Measurements from ENCODE around the gene STK40. TPM values are rescaled to one million over a fixed set of nuclear protein-coding genes. Genes with fewer than 3 reads are reported as not detected.

Gene STK40
- total and polyA plus RNA-seq, 9 of the 15 experiments (the other 6 are each of a cell fraction or from before 2014, with no cell fraction given), result 0.69 to 94.3 (median 39.1) TPM

GRCh38 chr1:36323636-36324352 lies 61.9 kb downstream of the STK40 start, which contains the start of gene EVA1B (continued):
- TF ChIP-seq REST (IDR thresholded peaks at IDR 0.05; ENCODE audit: borderline replicate concordance), result no peak
- TF ChIP-seq REST (CRISPR knock-in tag; IDR thresholded peaks at IDR 0.05; ENCODE audit: low read depth), result 0 out of 2 replicates have a peak, but pooled peaks have one; percentile 37
- TF ChIP-seq SRSF9 (IDR thresholded peaks at IDR 0.05; ENCODE audit: borderline replicate concordance, low read depth, low read length), result no peak
- TF ChIP-seq CCNT2 (IDR thresholded peaks at IDR 0.05; ENCODE audit: borderline replicate concordance, extremely low read depth, insufficient read length, low read depth, low read length), result peak; percentile 20
- 0 out of 2 replicates have a peak, but pooled peaks have one; percentile 3 for TF ChIP-seq ARID1B (IDR thresholded peaks at IDR 0.05)
- TF ChIP-seq ZFP1 (CRISPR knock-in tag; IDR thresholded peaks at IDR 0.05), result no peak
- TF ChIP-seq ZEB2 (IDR thresholded peaks at IDR 0.05), result no peak
- peak; percentile 41 to 76; a peak in 3 of 4 replicates for TF ChIP-seq MAZ (CRISPR knock-in tag; conservative IDR thresholded peaks at IDR 0.05 in 1 of 2, IDR thresholded peaks at IDR 0.05 in 1 of 2)
- TF ChIP-seq KLF16 (IDR thresholded peaks at IDR 0.05), result no peak
- TF ChIP-seq PTTG1 (tag; IDR thresholded peaks at IDR 0.05; ENCODE audit: low read depth), result no peak
- TF ChIP-seq HDAC8 (tag; IDR thresholded peaks at IDR 0.05), result no peak
- peak in 1 of 2 experiments; percentile 38; a peak in 1 of 3 replicates for TF ChIP-seq CBX3 (IDR thresholded peaks at IDR 0.05; ENCODE audit: borderline replicate concordance in 1 of 2, low read length in 2 of 2)
- no peak for TF ChIP-seq ZNF780A (CRISPR knock-in tag; IDR thresholded peaks at IDR 0.05)
- no peak for TF ChIP-seq TAF15 (IDR thresholded peaks at IDR 0.05; ENCODE audit: low read depth, low read length)
- TF ChIP-seq MIER1 (IDR thresholded peaks at IDR 0.05; ENCODE audit: low read depth), result peak; percentile 84
- no peak for TF ChIP-seq POLR3A (IDR thresholded peaks at IDR 0.05; ENCODE audit: borderline replicate concordance, extremely low read depth, insufficient read depth, insufficient read length)
- 0 out of 2 replicates have a peak, but pooled peaks have one; percentile 49 for TF ChIP-seq ATF4 (CRISPR knock-in tag; IDR thresholded peaks at IDR 0.05)
- TF ChIP-seq ZFX (CRISPR knock-in tag; IDR thresholded peaks at IDR 0.05), result peak; percentile 65; the same call in 1 of the 2 replicates
